ENCODE results near the gene RBM15.

The RBM15 gene

GRCh38 chr1:110341872-110342331, 2.7 kb downstream of the RBM15 start:
- POLR2A ChIA-PET: no interaction called here

GRCh38 chr1:110343249-110343648, 4.1 kb downstream of the RBM15 start:
- CTCF ChIA-PET: interaction anchor here (0.7 to 1.4 kb wide), 5 partner anchors 25 to 146 kb away, joined by 3 to 4 read pairs (median 4); no protein-coding TSS in a partner anchor
- no peak for TF ChIP-seq CTCF (IDR thresholded peaks at IDR 0.05; ENCODE audit: insufficient read depth, low read length, missing control alignments)
- no peak for DNase-seq (ENCODE audit: low read depth, low spot score)
- no peak overlapping the region for H3K4me3 ChIP-seq (ENCODE audit: low read depth, low read length)
- POLR2A ChIA-PET: no interaction called here

More at GRCh38 chr1:110341872-110342331, 2.7 kb downstream of the RBM15 start:
- CTCF ChIA-PET: interaction anchor here (1.3 to 11.4 kb wide), 3 partner anchors 32 to 132 kb away, joined by 3 to 150 read pairs (median 4); partner anchors contain the start of gene KCNC4
- peak overlapping the region; percentile 31 for H3K4me3 ChIP-seq (ENCODE audit: low read depth, low read length)
- no peak for TF ChIP-seq CTCF (IDR thresholded peaks at IDR 0.05; ENCODE audit: insufficient read depth, low read length, missing control alignments)
- DNase-seq (ENCODE audit: low read depth, low spot score): no peak

DNA sequence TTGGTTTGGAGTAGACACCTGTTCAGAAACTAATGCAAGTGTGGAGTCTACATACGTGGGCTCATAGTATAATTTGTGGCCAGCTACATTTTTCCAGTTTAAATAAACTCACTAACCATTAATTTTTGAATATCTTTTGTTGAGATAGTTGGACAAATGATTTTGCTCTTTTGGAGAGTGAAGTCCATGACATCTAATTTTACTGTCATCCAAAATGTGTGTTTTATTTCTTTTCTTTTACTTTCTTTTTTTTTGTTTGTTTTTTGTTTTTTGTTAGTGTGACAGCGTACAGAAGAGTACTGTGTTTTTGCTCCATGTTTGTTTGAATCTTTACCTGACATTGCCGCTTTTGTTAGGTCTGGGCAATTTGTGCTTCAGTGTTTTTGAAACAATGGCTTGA, 5.0 kb downstream of the RBM15 start:
- TF ChIP-seq CTCF (IDR thresholded peaks at IDR 0.05; ENCODE audit: insufficient read depth, low read length, missing control alignments): no peak
- H3K4me3 ChIP-seq (ENCODE audit: low read depth, low read length): no peak overlapping the region
- ChIA-PET POLR2A (no interaction called here), CTCF (interaction anchor here (1.0 to 1.4 kb wide), 6 partner anchors 31 to 147 kb away, joined by 3 to 4 read pairs (median 4); no protein-coding TSS in a partner anchor)
- no peak for DNase-seq (ENCODE audit: low read depth, low spot score)

GRCh38 chr1:110345480-110345879, 6.3 kb downstream of the RBM15 start:
- no peak for TF ChIP-seq CTCF (IDR thresholded peaks at IDR 0.05; ENCODE audit: insufficient read depth, low read length, missing control alignments)
- CTCF ChIA-PET: interaction anchor here (1.1 to 4.3 kb wide), 3 partner anchors 114 to 142 kb away, joined by 3 to 19 read pairs (median 3); no protein-coding TSS in a partner anchor
- H3K4me3 ChIP-seq (ENCODE audit: low read depth, low read length): no peak overlapping the region
- no peak for DNase-seq (ENCODE audit: low read depth, low spot score)
- POLR2A ChIA-PET: no interaction called here

GRCh38 chr1:110346690-110347089, 7.5 kb downstream of the RBM15 start:
- POLR2A ChIA-PET: no interaction called here
- no peak overlapping the region for H3K4me3 ChIP-seq (ENCODE audit: low read depth, low read length)
- CTCF ChIA-PET: interaction anchor here (0.9 to 4.3 kb wide), 5 partner anchors 8 to 144 kb away, joined by 3 to 27 read pairs (median 5); partner anchors contain the start of gene RBM15
- no peak for DNase-seq (ENCODE audit: low read depth, low spot score)
- TF ChIP-seq CTCF (IDR thresholded peaks at IDR 0.05; ENCODE audit: insufficient read depth, low read length, missing control alignments): no peak

GRCh38 chr1:110347182-110347893, 8.2 kb downstream of the RBM15 start:
- CTCF ChIA-PET: interaction anchor here (0.9 to 4.3 kb wide), 5 partner anchors 9 to 145 kb away, joined by 3 to 27 read pairs (median 5); partner anchors contain the start of gene RBM15
- no peak overlapping the region for H3K4me3 ChIP-seq (ENCODE audit: low read depth, low read length)
- no peak for DNase-seq (ENCODE audit: low read depth, low spot score)
- POLR2A ChIA-PET: no interaction called here
- TF ChIP-seq CTCF (IDR thresholded peaks at IDR 0.05; ENCODE audit: insufficient read depth, low read length, missing control alignments): no peak
